Upper lobe of left lung (tissue), 4 donors: Measurements from ENCODE around the gene SERGEF.

Experiments used
- POLR2A ChIP-seq, 4 donors: fragments of 450-650 bp; IDR thresholded peaks; one replicate each; pipeline ENCODE4 v1.5.1; 2016 to 2017; ENCODE audit warnings: antibody characterized with exemption in 4 of 4, mild to moderate bottlenecking in 2 of 4
- TF ChIP-seq, protein P1 (sequence below), 6 experiments: fragments of 450-650 bp in 4 of 6; fragments of 200-600 bp in 2 of 6; sonication (generic) in 2 of 6; IDR thresholded peaks; one replicate each; pipeline ENCODE4 v1.5.1; 2016 to 2019; ENCODE audit warnings: antibody characterized with exemption in 6 of 6

DNA sequence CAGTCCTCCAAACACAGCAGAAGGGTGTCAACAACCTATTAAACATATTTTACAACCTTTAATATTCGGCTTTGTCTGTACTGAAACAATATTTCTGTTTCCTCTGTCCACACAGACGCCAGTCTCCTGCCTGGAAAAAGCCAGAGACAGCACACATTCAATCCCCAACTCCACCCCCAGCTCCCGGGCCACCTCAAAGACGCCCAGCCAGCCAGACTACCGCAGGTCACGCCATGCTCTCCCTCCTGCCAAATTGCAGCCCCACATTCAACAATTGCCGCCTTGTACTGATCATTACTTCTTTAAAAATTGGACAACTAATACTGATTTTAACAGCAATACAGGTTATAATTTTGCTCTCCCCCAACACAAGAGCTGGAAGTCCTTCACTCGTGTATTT lies 1.2 kb downstream of the SERGEF start:
- TF ChIP-seq, protein P1, sequence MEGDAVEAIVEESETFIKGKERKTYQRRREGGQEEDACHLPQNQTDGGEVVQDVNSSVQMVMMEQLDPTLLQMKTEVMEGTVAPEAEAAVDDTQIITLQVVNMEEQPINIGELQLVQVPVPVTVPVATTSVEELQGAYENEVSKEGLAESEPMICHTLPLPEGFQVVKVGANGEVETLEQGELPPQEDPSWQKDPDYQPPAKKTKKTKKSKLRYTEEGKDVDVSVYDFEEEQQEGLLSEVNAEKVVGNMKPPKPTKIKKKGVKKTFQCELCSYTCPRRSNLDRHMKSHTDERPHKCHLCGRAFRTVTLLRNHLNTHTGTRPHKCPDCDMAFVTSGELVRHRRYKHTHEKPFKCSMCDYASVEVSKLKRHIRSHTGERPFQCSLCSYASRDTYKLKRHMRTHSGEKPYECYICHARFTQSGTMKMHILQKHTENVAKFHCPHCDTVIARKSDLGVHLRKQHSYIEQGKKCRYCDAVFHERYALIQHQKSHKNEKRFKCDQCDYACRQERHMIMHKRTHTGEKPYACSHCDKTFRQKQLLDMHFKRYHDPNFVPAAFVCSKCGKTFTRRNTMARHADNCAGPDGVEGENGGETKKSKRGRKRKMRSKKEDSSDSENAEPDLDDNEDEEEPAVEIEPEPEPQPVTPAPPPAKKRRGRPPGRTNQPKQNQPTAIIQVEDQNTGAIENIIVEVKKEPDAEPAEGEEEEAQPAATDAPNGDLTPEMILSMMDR (IDR thresholded peaks at IDR 0.05), result no peak
- TF ChIP-seq POLR2A (IDR thresholded peaks at IDR 0.05), result no peak
